ENCODE results near the gene EVA1C.

DNA sequence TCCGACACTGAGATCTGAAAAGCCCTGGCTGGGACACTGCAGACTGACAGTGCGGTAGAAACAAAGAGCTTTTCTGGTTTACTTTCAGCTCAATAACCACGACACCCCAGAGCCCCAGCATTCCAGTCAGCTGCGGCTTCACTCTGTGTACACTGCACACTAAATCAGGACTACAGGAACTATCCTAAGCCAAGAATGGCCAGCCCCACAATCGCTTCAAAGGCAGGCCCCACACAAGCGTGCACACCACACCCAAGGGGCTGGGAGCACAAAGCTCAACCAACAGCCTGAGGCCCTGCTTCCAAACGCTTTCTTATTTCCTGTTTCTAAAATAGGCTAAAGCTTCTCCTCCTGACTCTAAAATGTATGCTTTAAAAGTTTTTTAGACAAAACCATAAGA lies 48.1 kb upstream of the EVA1C start:
- TF ChIP-seq CREB1 (IDR thresholded peaks at IDR 0.05; ENCODE audit: low read depth) = no peak
- TF ChIP-seq, protein P1, sequence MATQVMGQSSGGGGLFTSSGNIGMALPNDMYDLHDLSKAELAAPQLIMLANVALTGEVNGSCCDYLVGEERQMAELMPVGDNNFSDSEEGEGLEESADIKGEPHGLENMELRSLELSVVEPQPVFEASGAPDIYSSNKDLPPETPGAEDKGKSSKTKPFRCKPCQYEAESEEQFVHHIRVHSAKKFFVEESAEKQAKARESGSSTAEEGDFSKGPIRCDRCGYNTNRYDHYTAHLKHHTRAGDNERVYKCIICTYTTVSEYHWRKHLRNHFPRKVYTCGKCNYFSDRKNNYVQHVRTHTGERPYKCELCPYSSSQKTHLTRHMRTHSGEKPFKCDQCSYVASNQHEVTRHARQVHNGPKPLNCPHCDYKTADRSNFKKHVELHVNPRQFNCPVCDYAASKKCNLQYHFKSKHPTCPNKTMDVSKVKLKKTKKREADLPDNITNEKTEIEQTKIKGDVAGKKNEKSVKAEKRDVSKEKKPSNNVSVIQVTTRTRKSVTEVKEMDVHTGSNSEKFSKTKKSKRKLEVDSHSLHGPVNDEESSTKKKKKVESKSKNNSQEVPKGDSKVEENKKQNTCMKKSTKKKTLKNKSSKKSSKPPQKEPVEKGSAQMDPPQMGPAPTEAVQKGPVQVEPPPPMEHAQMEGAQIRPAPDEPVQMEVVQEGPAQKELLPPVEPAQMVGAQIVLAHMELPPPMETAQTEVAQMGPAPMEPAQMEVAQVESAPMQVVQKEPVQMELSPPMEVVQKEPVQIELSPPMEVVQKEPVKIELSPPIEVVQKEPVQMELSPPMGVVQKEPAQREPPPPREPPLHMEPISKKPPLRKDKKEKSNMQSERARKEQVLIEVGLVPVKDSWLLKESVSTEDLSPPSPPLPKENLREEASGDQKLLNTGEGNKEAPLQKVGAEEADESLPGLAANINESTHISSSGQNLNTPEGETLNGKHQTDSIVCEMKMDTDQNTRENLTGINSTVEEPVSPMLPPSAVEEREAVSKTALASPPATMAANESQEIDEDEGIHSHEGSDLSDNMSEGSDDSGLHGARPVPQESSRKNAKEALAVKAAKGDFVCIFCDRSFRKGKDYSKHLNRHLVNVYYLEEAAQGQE (IDR thresholded peaks at IDR 0.05; ENCODE audit: low read depth) = no peak
- no peak for TF ChIP-seq TAF1 (IDR thresholded peaks at IDR 0.05; ENCODE audit: low read depth)
